ENCODE data around the gene CROCC2. TPM values are rescaled to one million over a fixed set of nuclear protein-coding genes. Genes with fewer than 3 reads are reported as not detected.

The CROCC2 gene
- polyA plus RNA-seq, 1 experiment = not detected

- ChIA-PET CTCF (no interaction called here), POLR2A (no interaction called here)
- Histone ChIP-seq H3K36me3 (ENCODE audit: control insufficient read depth, insufficient read depth, low read length) (no peaks in the 10 kb centered on the region), H3K27me3 (ENCODE audit: control insufficient read depth, insufficient read depth, low read length) (no peaks in the 10 kb centered on the region), H3K4me3 (ENCODE audit: low read depth, low read length) (no peak overlapping the region)
- DNase-seq (ENCODE audit: low read depth) = no peak
- no peak for TF ChIP-seq CTCF (IDR thresholded peaks at IDR 0.05; ENCODE audit: insufficient read depth, low read depth, low read length)
These were observed 11.6 kb downstream of the CROCC2 start for GRCh38 chr2:240917684-240918257.

- Histone ChIP-seq H3K27me3 (ENCODE audit: control insufficient read depth, insufficient read depth, low read length) (no peaks in the 10 kb centered on the region), H3K4me3 (ENCODE audit: low read depth, low read length) (no peak overlapping the region), H3K36me3 (ENCODE audit: control insufficient read depth, insufficient read depth, low read length) (no peaks in the 10 kb centered on the region)
- POLR2A ChIA-PET = no interaction called here
- DNase-seq (ENCODE audit: low read depth) = no peak
- no peak for TF ChIP-seq CTCF (IDR thresholded peaks at IDR 0.05; ENCODE audit: insufficient read depth, low read depth, low read length)
- CTCF ChIA-PET = no interaction called here
These were observed 12.3 kb downstream of the CROCC2 start for GRCh38 chr2:240918258-240919091.

- no peaks in the 10 kb centered on the region for H3K27me3 ChIP-seq (ENCODE audit: control insufficient read depth, insufficient read depth, low read length)
These were observed 13.1 kb downstream of the CROCC2 start for GRCh38 chr2:240919161-240919781.

GRCh38 chr2:240919786-240920782, 13.9 kb downstream of the CROCC2 start:
- no peak for TF ChIP-seq CTCF (IDR thresholded peaks at IDR 0.05; ENCODE audit: insufficient read depth, low read depth, low read length)
- no peaks in the 10 kb centered on the region for H3K36me3 ChIP-seq (ENCODE audit: control insufficient read depth, insufficient read depth, low read length)
- ChIA-PET CTCF (no interaction called here), POLR2A (no interaction called here)
- no peak for DNase-seq (ENCODE audit: low read depth)
- no peak overlapping the region for H3K4me3 ChIP-seq (ENCODE audit: low read depth, low read length)
- no peaks in the 10 kb centered on the region for H3K27me3 ChIP-seq (ENCODE audit: control insufficient read depth, insufficient read depth, low read length)

More at GRCh38 chr2:240919161-240919781, 13.1 kb downstream of the CROCC2 start:
- no peak for TF ChIP-seq CTCF (IDR thresholded peaks at IDR 0.05; ENCODE audit: insufficient read depth, low read depth, low read length)
- ChIA-PET POLR2A (no interaction called here), CTCF (no interaction called here)
- no peak for DNase-seq (ENCODE audit: low read depth)
- Histone ChIP-seq H3K4me3 (ENCODE audit: low read depth, low read length) (no peak overlapping the region), H3K36me3 (ENCODE audit: control insufficient read depth, insufficient read depth, low read length) (no peaks in the 10 kb centered on the region)
